Suprapubic skin (tissue), 3 donors: ENCODE data around the gene PDE1C.

Experiments used
- CTCF ChIP-seq, 2 donors: fragments of 200-600 bp in 1 of 2; fragments of 450-650 bp in 1 of 2; sonication (generic) in 1 of 2; IDR thresholded peaks; one replicate each; pipeline ENCODE4 v1.5.1; 2016 to 2019; ENCODE audit warnings: antibody characterized with exemption in 2 of 2, mild to moderate bottlenecking in 1 of 2, moderate library complexity in 1 of 2
- EP300 ChIP-seq: sonication (generic); formaldehyde crosslinking; IDR thresholded peaks from one replicate; pipeline ENCODE4 v1.6.1; 2017; ENCODE audit warnings: antibody characterized with exemption
- POLR2A ChIP-seq, 2 donors: fragments of 450-650 bp; IDR thresholded peaks; one replicate each; pipeline ENCODE4 v1.6.1; 2017; ENCODE audit warnings: antibody characterized with exemption in 2 of 2, mild to moderate bottlenecking in 2 of 2, moderate library complexity in 2 of 2

GRCh38 chr7:31776616-31777015, 293.6 kb downstream of the PDE1C start:
- TF ChIP-seq CTCF (IDR thresholded peaks at IDR 0.05) (no peak), POLR2A (IDR thresholded peaks at IDR 0.05) (no peak), EP300 (no peak)
